Measurements from ENCODE around the gene CCDC40.

- TF ChIP-seq CTCF (conservative IDR thresholded peaks at IDR 0.05 in 1 of 2, IDR thresholded peaks at IDR 0.05 in 1 of 2; ENCODE audit: extremely low read depth in 1 of 2, insufficient read depth in 1 of 2, low read depth in 1 of 2, low read length in 2 of 2) (no peak), EZH2 (IDR thresholded peaks at IDR 0.05; ENCODE audit: borderline replicate concordance, low read length) (no peak)
Observed at GRCh38 chr17:80047176-80047575, 10.7 kb downstream of the CCDC40 start.
